HG03095 (cell line): ENCODE results near the gene ZNF462.

Experiments
- ATAC-seq: cut with Tn5 transposase; IDR thresholded peaks from one replicate; pipeline ENCODE4 v1.9.1; 2021; ENCODE audit warnings: moderate library complexity; ENCODE audit not compliant: unreplicated experiment

The ZNF462 gene

GRCh38 chr9:106992186-106992585 is 129.2 kb downstream of the ZNF462 start:
- no peak for ATAC-seq

GRCh38 chr9:106993603-106994002 is 130.6 kb downstream of the ZNF462 start:
- no peak for ATAC-seq

GRCh38 chr9:106994463-106994862 is 131.5 kb downstream of the ZNF462 start:
- no peak for ATAC-seq

GRCh38 chr9:107000218-107000617 is 137.3 kb downstream of the ZNF462 start:
- no peak for ATAC-seq

GRCh38 chr9:107005201-107005600 is 142.2 kb downstream of the ZNF462 start:
- ATAC-seq = no peak

GRCh38 chr9:107007402-107007801 is 144.4 kb downstream of the ZNF462 start:
- no peak for ATAC-seq

GRCh38 chr9:107008011-107008410 is 145.0 kb downstream of the ZNF462 start:
- no peak for ATAC-seq

- ATAC-seq = no peak
These were observed 145.5 kb downstream of the ZNF462 start for GRCh38 chr9:107008447-107008846.

- ATAC-seq = no peak
These were observed 153.4 kb downstream of the ZNF462 start for GRCh38 chr9:107016383-107016782.

GRCh38 chr9:107018861-107019545 is 156.0 kb downstream of the ZNF462 start:
- no peak for ATAC-seq

- no peak for ATAC-seq
These were observed 157.1 kb downstream of the ZNF462 start for GRCh38 chr9:107020040-107020530.

GRCh38 chr9:107024193-107024592 is 161.2 kb downstream of the ZNF462 start:
- peak; percentile 72 for ATAC-seq

- no peak for ATAC-seq
These were observed 162.5 kb downstream of the ZNF462 start for GRCh38 chr9:107025260-107026035.

- ATAC-seq = no peak
These were observed 166.2 kb downstream of the ZNF462 start for GRCh38 chr9:107029146-107029545.

- no peak for ATAC-seq
These were observed 171.0 kb downstream of the ZNF462 start for GRCh38 chr9:107033966-107034365.

GRCh38 chr9:107034831-107035230 is 171.9 kb downstream of the ZNF462 start:
- no peak for ATAC-seq

GRCh38 chr9:107036367-107036766 is 173.4 kb downstream of the ZNF462 start:
- no peak for ATAC-seq

GRCh38 chr9:107039542-107039941 is 176.6 kb downstream of the ZNF462 start:
- ATAC-seq = no peak

- ATAC-seq = no peak
These were observed 179.6 kb downstream of the ZNF462 start for GRCh38 chr9:107042606-107043005.

GRCh38 chr9:107043886-107044285 is 180.9 kb downstream of the ZNF462 start:
- no peak for ATAC-seq

GRCh38 chr9:107044872-107045271 is 181.9 kb downstream of the ZNF462 start:
- ATAC-seq = no peak

- ATAC-seq = peak; percentile 92
These were observed 183.7 kb downstream of the ZNF462 start for GRCh38 chr9:107046692-107047091.
